Glutamatergic neuron (in vitro differentiated cells): ENCODE results near the gene C1QTNF12. TPM values are rescaled to one million over a fixed set of nuclear protein-coding genes. Genes with fewer than 3 reads are reported as not detected.

Experiments
- DNase-seq: peaks from one replicate; pipeline ENCODE4 v3.0.0; 2022
- H3K27ac Mint-ChIP-seq: one replicate; pipeline ENCODE4 v1.8.0; 2020; ENCODE audit warnings: mild to moderate bottlenecking, mixed read lengths, inconsistent platforms; ENCODE audit not compliant: unreplicated experiment
- H3K27me3 Mint-ChIP-seq: one replicate; pipeline ENCODE4 v1.8.0; 2020; ENCODE audit warnings: mild to moderate bottlenecking, moderate library complexity, mixed read lengths, inconsistent platforms; ENCODE audit not compliant: unreplicated experiment
- H3K36me3 Mint-ChIP-seq: one replicate; pipeline ENCODE4 v1.8.0; 2020; ENCODE audit warnings: mild to moderate bottlenecking, mixed read lengths, inconsistent platforms; ENCODE audit not compliant: unreplicated experiment
- H3K4me1 Mint-ChIP-seq: one replicate; pipeline ENCODE4 v1.8.0; 2020; ENCODE audit warnings: mild to moderate bottlenecking, low read depth, mixed read lengths, inconsistent platforms; ENCODE audit not compliant: unreplicated experiment
- H3K4me3 Mint-ChIP-seq: one replicate; pipeline ENCODE4 v1.8.0; 2020; ENCODE audit warnings: mild to moderate bottlenecking, mixed read lengths, inconsistent platforms; ENCODE audit not compliant: unreplicated experiment
- H3K9me3 Mint-ChIP-seq: one replicate; pipeline ENCODE4 v1.8.0; 2020; ENCODE audit warnings: mild to moderate bottlenecking, moderate library complexity, mixed read lengths, inconsistent platforms; ENCODE audit not compliant: unreplicated experiment
- total RNA-seq: library from RNA; stranded (reverse); fragmentation: NEBNext Ultra II Directional; extraction: Animal tissue kit (Norgen Biotek cat#: 25700); gene quantifications from one replicate; pipeline ENCODE4 v1.2.1, GENCODE V29; 2021; ENCODE audit not compliant: unreplicated experiment
- TF ChIP-seq, protein P1 (sequence below): fragments of 200-600 bp; sonication (generic); IDR thresholded peaks from one replicate; pipeline ENCODE4 v1.5.0; 2021; ENCODE audit not compliant: partially characterized antibody, unreplicated experiment

The C1QTNF12 gene
- total RNA-seq, 1 donor from 2014 or later, result 9.1 TPM

- peak; percentile 25 for DNase-seq
These were observed 37.9 kb upstream of the C1QTNF12 start for GRCh38 chr1:1284221-1285101.

DNA sequence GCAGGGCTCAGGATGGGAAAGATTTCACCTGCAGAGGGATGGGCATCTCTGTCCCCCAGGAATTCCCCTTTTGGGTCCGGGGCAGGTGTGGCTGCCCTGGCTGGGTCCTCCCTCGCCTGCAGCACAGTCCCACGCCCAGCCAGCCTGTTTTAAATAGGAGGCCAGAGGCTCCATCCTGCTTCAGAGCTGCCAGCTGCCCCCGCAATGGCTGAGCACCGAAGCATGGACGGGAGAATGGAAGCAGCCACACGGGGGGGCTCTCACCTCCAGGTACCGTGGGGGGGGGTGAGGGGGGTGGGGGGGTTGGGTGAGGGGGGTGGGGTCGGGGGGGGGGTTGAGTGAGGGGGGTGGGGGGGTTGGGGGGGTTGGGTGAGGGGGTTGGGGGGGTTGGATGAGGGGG, 37.3 kb upstream of the C1QTNF12 start:
- peak; percentile 69 for DNase-seq
- no peaks in the 10 kb centered on the region for H3K36me3 Mint-ChIP-seq
- H3K9me3 Mint-ChIP-seq, result peaks cover 4% of the 10 kb centered on the region
- H3K27ac Mint-ChIP-seq, result no peak overlapping the region
- H3K4me3 Mint-ChIP-seq, result no peak overlapping the region
- TF ChIP-seq, protein P1, sequence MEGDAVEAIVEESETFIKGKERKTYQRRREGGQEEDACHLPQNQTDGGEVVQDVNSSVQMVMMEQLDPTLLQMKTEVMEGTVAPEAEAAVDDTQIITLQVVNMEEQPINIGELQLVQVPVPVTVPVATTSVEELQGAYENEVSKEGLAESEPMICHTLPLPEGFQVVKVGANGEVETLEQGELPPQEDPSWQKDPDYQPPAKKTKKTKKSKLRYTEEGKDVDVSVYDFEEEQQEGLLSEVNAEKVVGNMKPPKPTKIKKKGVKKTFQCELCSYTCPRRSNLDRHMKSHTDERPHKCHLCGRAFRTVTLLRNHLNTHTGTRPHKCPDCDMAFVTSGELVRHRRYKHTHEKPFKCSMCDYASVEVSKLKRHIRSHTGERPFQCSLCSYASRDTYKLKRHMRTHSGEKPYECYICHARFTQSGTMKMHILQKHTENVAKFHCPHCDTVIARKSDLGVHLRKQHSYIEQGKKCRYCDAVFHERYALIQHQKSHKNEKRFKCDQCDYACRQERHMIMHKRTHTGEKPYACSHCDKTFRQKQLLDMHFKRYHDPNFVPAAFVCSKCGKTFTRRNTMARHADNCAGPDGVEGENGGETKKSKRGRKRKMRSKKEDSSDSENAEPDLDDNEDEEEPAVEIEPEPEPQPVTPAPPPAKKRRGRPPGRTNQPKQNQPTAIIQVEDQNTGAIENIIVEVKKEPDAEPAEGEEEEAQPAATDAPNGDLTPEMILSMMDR, result no peak
- H3K4me1 Mint-ChIP-seq, result no peaks in the 10 kb centered on the region
- peaks cover 7% of the 10 kb centered on the region for H3K27me3 Mint-ChIP-seq

More at GRCh38 chr1:1284221-1285101, 37.9 kb upstream of the C1QTNF12 start:
- TF ChIP-seq, protein P1, result no peak
- no peak overlapping the region for H3K27ac Mint-ChIP-seq
- no peaks in the 10 kb centered on the region for H3K4me1 Mint-ChIP-seq
- peaks cover 4% of the 10 kb centered on the region for H3K9me3 Mint-ChIP-seq
- peaks cover 7% of the 10 kb centered on the region for H3K27me3 Mint-ChIP-seq
- no peaks in the 10 kb centered on the region for H3K36me3 Mint-ChIP-seq
- no peak overlapping the region for H3K4me3 Mint-ChIP-seq

GRCh38 chr1:1282998-1283397, 36.5 kb upstream of the C1QTNF12 start:
- Mint-ChIP-seq H3K4me1 (no peaks in the 10 kb centered on the region), H3K36me3 (no peaks in the 10 kb centered on the region), H3K9me3 (peaks cover 4% of the 10 kb centered on the region), H3K27me3 (peaks cover 7% of the 10 kb centered on the region), H3K27ac (no peak overlapping the region), H3K4me3 (no peak overlapping the region)
- no peak for DNase-seq
- TF ChIP-seq, protein P1, result no peak

GRCh38 chr1:1281533-1282321, 35.2 kb upstream of the C1QTNF12 start:
- TF ChIP-seq, protein P1, result no peak
- Mint-ChIP-seq H3K4me1 (no peaks in the 10 kb centered on the region), H3K4me3 (no peak overlapping the region), H3K27ac (no peak overlapping the region), H3K27me3 (peaks cover 7% of the 10 kb centered on the region), H3K9me3 (peaks cover 4% of the 10 kb centered on the region), H3K36me3 (no peaks in the 10 kb centered on the region)
- DNase-seq, result peak; percentile 24
